Osteocyte (in vitro differentiated cells): Measurements from ENCODE around the gene NFX1. TPM values are rescaled to one million over a fixed set of nuclear protein-coding genes. Genes with fewer than 3 reads are reported as not detected.

Experiments
- DNase-seq: peaks from one replicate; pipeline ENCODE4 v3.0.0; 2021; ENCODE audit warnings: mixed read lengths; ENCODE audit not compliant: unreplicated experiment; ENCODE audit errors: extremely low spot score
- H3K27ac Mint-ChIP-seq: one replicate; pipeline ENCODE4 v1.8.0; 2021; ENCODE audit warnings: mild to moderate bottlenecking, mixed read lengths; ENCODE audit not compliant: unreplicated experiment
- H3K27me3 Mint-ChIP-seq: one replicate; pipeline ENCODE4 v1.8.0; 2021; ENCODE audit warnings: mixed read lengths; ENCODE audit not compliant: unreplicated experiment
- H3K36me3 Mint-ChIP-seq: one replicate; pipeline ENCODE4 v1.8.0; 2021; ENCODE audit warnings: mixed read lengths; ENCODE audit not compliant: unreplicated experiment
- H3K4me1 Mint-ChIP-seq: one replicate; pipeline ENCODE4 v1.8.0; 2021; ENCODE audit warnings: mixed read lengths; ENCODE audit not compliant: unreplicated experiment
- H3K4me3 Mint-ChIP-seq: one replicate; pipeline ENCODE4 v1.8.0; 2021; ENCODE audit warnings: mild to moderate bottlenecking, moderate library complexity, mixed read lengths; ENCODE audit not compliant: unreplicated experiment
- H3K9me3 Mint-ChIP-seq: one replicate; pipeline ENCODE4 v1.8.0; 2021; ENCODE audit warnings: mixed read lengths; ENCODE audit not compliant: unreplicated experiment
- total RNA-seq: library from RNA; stranded (reverse); gene quantifications from 2 replicates; pipeline ENCODE4 v1.2.1, GENCODE V29; 2021
- TF ChIP-seq, protein P1 (sequence below): fragments of 200-600 bp; sonication (generic); IDR thresholded peaks from 2 replicates; pipeline ENCODE4 v1.5.0; 2021; ENCODE audit warnings: antibody characterized with exemption, mild to moderate bottlenecking, moderate library complexity

NFX1 gene
- total RNA-seq, 1 donor from 2014 or later, result 36.1 TPM

GRCh38 chr9:33293782-33294181 is 3.5 kb downstream of the NFX1 start:
- no peaks in the 10 kb centered on the region for H3K9me3 Mint-ChIP-seq
- no peak overlapping the region for H3K4me3 Mint-ChIP-seq
- peaks cover 34% of the 10 kb centered on the region for H3K36me3 Mint-ChIP-seq
- no peak overlapping the region for H3K27ac Mint-ChIP-seq
- DNase-seq, result no peak
- H3K4me1 Mint-ChIP-seq, result peaks cover 47% of the 10 kb centered on the region
- TF ChIP-seq, protein P1, sequence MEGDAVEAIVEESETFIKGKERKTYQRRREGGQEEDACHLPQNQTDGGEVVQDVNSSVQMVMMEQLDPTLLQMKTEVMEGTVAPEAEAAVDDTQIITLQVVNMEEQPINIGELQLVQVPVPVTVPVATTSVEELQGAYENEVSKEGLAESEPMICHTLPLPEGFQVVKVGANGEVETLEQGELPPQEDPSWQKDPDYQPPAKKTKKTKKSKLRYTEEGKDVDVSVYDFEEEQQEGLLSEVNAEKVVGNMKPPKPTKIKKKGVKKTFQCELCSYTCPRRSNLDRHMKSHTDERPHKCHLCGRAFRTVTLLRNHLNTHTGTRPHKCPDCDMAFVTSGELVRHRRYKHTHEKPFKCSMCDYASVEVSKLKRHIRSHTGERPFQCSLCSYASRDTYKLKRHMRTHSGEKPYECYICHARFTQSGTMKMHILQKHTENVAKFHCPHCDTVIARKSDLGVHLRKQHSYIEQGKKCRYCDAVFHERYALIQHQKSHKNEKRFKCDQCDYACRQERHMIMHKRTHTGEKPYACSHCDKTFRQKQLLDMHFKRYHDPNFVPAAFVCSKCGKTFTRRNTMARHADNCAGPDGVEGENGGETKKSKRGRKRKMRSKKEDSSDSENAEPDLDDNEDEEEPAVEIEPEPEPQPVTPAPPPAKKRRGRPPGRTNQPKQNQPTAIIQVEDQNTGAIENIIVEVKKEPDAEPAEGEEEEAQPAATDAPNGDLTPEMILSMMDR, result no peak
- no peaks in the 10 kb centered on the region for H3K27me3 Mint-ChIP-seq

- Mint-ChIP-seq H3K4me3 (no peak overlapping the region), H3K27me3 (no peaks in the 10 kb centered on the region), H3K27ac (peak overlapping the region; percentile 8), H3K9me3 (no peaks in the 10 kb centered on the region), H3K36me3 (peaks cover 39% of the 10 kb centered on the region), H3K4me1 (peaks cover 46% of the 10 kb centered on the region)
- DNase-seq, result peak; percentile 42
- TF ChIP-seq, protein P1, result no peak
These were observed 4.5 kb downstream of the NFX1 start for GRCh38 chr9:33294670-33295432.

GRCh38 chr9:33295571-33295970 is 5.3 kb downstream of the NFX1 start:
- no peaks in the 10 kb centered on the region for H3K27me3 Mint-ChIP-seq
- no peaks in the 10 kb centered on the region for H3K9me3 Mint-ChIP-seq
- peaks cover 42% of the 10 kb centered on the region for H3K36me3 Mint-ChIP-seq
- H3K4me1 Mint-ChIP-seq, result peaks cover 43% of the 10 kb centered on the region
- H3K27ac Mint-ChIP-seq, result no peak overlapping the region
- DNase-seq, result peak; percentile 7
- TF ChIP-seq, protein P1, result no peak
- H3K4me3 Mint-ChIP-seq, result no peak overlapping the region

- Mint-ChIP-seq H3K9me3 (no peaks in the 10 kb centered on the region), H3K36me3 (peaks cover 51% of the 10 kb centered on the region), H3K4me1 (peaks cover 28% of the 10 kb centered on the region), H3K27ac (peak overlapping the region; percentile 1), H3K4me3 (no peak overlapping the region), H3K27me3 (no peaks in the 10 kb centered on the region)
- TF ChIP-seq, protein P1, result no peak
- peak; percentile 25 for DNase-seq
These were observed 7.1 kb downstream of the NFX1 start for GRCh38 chr9:33297432-33297831.

DNA sequence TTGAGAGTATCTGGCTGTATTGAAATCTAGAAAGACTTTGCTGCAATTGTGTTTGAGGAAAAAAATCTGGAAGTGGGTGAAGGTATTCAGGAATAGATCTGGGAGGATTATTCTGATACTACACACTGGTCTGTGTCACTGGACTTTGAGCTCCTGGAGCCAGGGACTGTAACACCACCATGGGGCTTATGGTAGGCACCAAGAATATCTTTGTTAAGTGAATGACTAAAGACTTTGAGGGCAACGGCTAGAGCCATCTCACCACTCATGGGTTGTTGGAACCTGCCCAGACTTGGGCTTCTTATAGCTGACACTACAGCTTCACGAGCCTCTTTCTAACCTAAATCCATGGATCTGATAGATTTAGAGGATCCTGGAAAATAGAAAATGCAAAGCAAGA is 10.2 kb downstream of the NFX1 start:
- H3K4me1 Mint-ChIP-seq, result peaks cover 16% of the 10 kb centered on the region
- no peak overlapping the region for H3K27ac Mint-ChIP-seq
- DNase-seq, result peak; percentile 38
- TF ChIP-seq, protein P1, result no peak
- no peak overlapping the region for H3K4me3 Mint-ChIP-seq
- peaks cover 49% of the 10 kb centered on the region for H3K36me3 Mint-ChIP-seq
- H3K27me3 Mint-ChIP-seq, result no peaks in the 10 kb centered on the region
- no peaks in the 10 kb centered on the region for H3K9me3 Mint-ChIP-seq
